H7 (cell line): ENCODE data around the gene INAVA. TPM values are rescaled to one million over a fixed set of nuclear protein-coding genes. Genes with fewer than 3 reads are reported as not detected.
A peak's percentile ranks its signal among the peaks of the same experiment; 100 is the strongest.

Experiments used
- DNase-seq: peaks from one replicate; pipeline ENCODE4 v3.0.0; 2012
- H3K27me3 ChIP-seq: 2 replicates; pipeline ENCODE4 v1.6.0; 2011; ENCODE audit warnings: mild to moderate bottlenecking, low read length; ENCODE audit not compliant: control insufficient read depth, insufficient read depth
- H3K36me3 ChIP-seq: replicated peaks from 2 replicates; pipeline ENCODE4 v1.5.1; 2011; ENCODE audit warnings: low read length; ENCODE audit not compliant: control insufficient read depth, insufficient read depth
- H3K4me3 ChIP-seq: 2 replicates; pipeline ENCODE4 v1.5.1; 2011; ENCODE audit warnings: low read depth, mild to moderate bottlenecking, control low read depth, low read length, moderate library complexity; ENCODE audit not compliant: insufficient read depth
- total RNA-seq: library from RNA; depleted of rRNA; stranded (reverse); fragments of >200 nt; shearing (Covaris generic); gene quantifications from 2 replicates; pipeline ENCODE4 v1.2.3, GENCODE V29; 2014

The INAVA gene
- total RNA-seq, 1 experiment from 2014 or later = 53.8 TPM

DNA sequence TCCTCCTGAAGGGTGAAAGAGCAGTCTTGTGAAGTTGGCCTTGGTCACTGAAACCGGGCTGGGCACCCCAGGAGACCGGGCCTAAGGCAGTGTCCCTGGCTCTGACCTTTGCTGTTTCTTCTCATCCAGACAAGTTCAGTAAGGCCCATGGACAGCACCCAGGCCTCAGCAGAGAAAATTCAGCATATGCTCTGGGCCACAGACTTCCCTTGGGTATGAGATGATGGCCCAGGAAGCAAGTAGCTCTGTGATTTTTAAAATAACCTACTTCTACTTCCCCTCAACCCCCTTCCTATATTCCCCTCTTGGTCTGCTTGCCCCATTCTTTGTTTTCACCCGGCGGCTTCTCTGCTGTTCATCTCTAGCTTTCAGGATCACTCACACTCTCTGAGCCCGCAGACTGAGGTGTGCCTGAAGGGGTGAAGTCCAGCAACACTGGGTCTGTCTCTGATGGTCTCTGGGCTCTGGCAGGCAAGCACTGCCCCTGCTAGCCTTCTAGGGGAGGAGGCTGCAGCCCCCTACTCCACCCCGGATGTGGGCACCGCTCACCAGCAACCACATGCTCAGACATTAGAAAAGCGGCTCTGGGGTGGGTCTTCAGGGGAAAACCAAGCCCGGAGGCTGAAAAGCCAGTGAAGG, 24.8 kb upstream of the INAVA start:
- H3K36me3 ChIP-seq = no peaks in the 10 kb centered on the region
- no peaks in the 10 kb centered on the region for H3K27me3 ChIP-seq
- H3K4me3 ChIP-seq = no peak overlapping the region
- DNase-seq = no peak

DNA sequence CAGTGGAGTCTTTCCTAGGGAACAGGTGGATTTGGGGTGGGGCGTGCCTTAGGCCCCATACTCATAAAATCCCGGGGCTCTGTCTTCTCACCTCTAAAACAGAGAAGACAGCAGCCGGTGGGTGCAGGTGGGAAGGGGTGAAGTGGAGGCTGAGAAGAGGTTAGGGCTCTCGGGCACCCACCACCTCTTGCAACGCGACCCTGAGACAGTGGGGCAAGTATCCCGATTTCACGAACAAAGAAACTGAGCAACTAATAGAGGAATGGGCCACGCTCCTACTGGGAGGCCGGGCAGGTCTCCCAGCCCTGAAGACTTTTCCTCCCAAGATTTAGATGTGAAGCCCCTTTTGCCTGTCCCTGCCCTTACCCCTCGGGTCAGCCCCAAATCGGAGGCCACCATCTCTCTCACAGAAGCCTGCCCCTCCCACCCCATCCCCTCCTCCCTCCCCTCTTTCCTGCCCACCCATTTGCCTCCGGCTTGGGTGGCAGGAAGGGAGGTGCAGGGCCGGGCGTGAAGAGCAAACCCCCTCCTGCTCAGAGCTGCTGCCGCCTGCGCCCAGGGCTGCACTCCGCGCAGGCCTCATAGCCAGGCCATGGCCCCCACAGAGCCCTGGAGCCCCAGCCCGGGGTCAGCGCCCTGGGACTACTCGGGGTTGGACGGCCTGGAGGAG, 22.1 kb upstream of the INAVA start, which contains the start of gene GPR25:
GPR25 (plus strand) TSS at position 536 of the 670 bp plus-strand sequence; CDS start at position 593, 57 bp downstream.
- peak; percentile 29 for DNase-seq
- no peaks in the 10 kb centered on the region for H3K36me3 ChIP-seq
- H3K27me3 ChIP-seq = no peaks in the 10 kb centered on the region
- no peak within 1 kb of the TSS for H3K4me3 ChIP-seq

DNA sequence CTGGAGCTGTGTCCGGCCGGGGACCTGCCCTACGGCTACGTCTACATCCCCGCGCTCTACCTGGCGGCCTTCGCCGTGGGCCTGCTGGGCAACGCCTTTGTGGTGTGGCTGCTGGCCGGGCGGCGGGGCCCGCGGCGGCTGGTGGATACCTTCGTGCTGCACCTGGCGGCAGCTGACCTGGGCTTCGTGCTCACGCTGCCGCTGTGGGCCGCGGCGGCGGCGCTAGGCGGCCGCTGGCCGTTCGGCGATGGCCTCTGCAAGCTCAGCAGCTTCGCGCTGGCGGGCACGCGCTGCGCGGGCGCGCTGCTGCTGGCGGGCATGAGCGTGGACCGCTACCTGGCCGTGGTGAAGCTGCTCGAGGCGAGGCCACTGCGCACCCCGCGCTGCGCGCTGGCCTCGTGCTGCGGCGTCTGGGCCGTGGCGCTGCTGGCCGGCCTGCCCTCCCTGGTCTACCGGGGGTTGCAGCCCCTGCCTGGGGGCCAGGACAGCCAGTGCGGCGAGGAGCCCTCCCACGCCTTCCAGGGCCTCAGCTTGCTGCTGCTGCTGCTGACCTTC, 21.5 kb upstream of the INAVA start:
- peak; percentile 45 for DNase-seq
- H3K4me3 ChIP-seq = no peak overlapping the region

DNA sequence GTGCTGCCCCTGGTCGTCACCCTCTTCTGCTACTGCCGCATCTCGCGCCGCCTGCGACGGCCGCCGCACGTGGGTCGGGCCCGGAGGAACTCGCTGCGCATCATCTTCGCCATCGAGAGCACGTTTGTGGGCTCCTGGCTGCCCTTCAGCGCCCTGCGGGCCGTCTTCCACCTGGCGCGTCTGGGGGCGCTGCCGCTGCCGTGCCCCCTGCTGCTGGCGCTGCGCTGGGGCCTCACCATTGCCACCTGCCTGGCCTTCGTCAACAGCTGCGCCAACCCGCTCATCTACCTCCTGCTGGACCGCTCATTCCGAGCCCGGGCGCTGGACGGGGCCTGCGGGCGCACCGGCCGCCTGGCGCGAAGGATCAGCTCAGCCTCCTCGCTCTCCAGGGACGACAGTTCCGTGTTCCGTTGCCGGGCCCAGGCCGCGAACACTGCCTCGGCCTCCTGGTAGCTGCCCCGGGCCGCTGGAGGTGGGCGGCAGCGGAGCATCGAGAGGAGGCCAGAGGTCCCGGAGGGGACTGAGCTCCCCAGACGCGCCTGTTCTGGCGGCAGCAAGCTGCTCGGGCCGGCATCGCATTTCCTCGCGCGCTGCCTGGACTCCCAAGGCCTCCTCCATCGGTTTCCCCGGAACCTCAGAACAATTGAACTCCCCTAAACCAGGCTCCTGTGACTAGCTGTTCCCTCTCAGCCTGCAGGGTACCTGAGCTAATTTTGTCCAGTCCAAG, 20.9 kb upstream of the INAVA start:
- no peaks in the 10 kb centered on the region for H3K27me3 ChIP-seq
- H3K36me3 ChIP-seq = no peaks in the 10 kb centered on the region
- no peak overlapping the region for H3K4me3 ChIP-seq
- peak; percentile 54 for DNase-seq

More for the DNA sequence above, 21.5 kb upstream of the INAVA start:
- Histone ChIP-seq H3K36me3 (no peaks in the 10 kb centered on the region), H3K27me3 (no peaks in the 10 kb centered on the region)

DNA sequence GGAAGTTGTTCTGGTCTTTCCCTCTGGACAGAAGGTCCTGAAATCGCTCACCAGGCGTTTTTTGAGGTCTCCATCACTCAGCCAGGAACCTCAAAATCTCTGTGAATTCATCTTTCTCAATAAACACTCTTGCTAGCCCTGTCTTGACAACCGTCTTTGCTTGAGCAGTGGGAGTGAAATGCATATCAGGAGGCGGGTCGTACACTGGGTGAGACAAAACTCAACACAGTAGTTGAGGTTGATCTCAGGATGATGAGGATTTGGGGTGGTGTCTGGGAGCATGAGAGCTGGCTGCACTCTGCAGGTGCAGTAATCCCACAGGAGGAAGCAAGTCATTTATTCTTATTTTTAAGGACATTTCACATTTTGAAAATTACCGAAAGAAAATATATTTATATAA, 20.0 kb upstream of the INAVA start:
- H3K36me3 ChIP-seq = no peaks in the 10 kb centered on the region
- H3K27me3 ChIP-seq = no peaks in the 10 kb centered on the region
- no peak for DNase-seq
- H3K4me3 ChIP-seq = no peak overlapping the region

DNA sequence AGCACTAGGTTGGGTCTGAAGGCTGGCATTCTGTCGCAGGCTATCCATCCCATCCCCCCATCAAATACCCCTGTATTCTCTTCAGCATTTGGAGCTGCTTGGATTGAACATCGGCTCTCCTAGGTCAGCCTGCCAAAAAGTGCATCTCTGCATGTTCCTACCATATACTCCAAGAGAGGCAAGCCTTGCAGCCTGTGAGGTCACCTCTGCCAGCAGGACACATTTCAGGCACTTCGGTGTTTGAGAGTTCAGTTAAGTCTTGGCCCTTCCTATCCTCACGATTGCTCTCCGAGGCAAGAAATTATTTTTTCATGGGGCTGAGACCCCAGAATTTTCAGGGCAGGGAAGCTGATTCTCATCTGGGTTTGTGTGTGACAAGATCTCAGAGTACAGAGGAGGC, 19.3 kb upstream of the INAVA start:
- H3K4me3 ChIP-seq = no peak overlapping the region
- no peak for DNase-seq
- no peaks in the 10 kb centered on the region for H3K27me3 ChIP-seq
- H3K36me3 ChIP-seq = no peaks in the 10 kb centered on the region

DNA sequence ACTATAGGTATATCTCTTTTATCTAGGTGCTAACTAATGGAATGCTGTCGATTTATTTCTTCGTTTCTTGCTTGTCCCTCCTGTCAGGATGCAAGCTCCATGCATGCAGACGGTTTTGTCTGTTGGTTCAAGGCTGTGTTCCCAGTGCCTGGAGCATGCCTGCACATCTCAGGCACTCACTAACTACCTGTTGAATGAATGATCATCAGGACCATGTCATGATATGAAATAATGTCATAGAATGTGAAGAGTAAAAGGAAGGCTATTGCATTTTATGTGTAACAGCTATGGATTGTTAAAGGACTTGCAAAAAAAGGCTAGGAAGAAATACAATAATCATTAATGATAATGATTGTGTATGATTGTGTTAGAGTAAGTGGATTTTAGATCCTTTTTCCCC, 17.7 kb upstream of the INAVA start:
- DNase-seq = no peak
- Histone ChIP-seq H3K4me3 (no peak overlapping the region), H3K27me3 (no peaks in the 10 kb centered on the region), H3K36me3 (no peaks in the 10 kb centered on the region)

DNA sequence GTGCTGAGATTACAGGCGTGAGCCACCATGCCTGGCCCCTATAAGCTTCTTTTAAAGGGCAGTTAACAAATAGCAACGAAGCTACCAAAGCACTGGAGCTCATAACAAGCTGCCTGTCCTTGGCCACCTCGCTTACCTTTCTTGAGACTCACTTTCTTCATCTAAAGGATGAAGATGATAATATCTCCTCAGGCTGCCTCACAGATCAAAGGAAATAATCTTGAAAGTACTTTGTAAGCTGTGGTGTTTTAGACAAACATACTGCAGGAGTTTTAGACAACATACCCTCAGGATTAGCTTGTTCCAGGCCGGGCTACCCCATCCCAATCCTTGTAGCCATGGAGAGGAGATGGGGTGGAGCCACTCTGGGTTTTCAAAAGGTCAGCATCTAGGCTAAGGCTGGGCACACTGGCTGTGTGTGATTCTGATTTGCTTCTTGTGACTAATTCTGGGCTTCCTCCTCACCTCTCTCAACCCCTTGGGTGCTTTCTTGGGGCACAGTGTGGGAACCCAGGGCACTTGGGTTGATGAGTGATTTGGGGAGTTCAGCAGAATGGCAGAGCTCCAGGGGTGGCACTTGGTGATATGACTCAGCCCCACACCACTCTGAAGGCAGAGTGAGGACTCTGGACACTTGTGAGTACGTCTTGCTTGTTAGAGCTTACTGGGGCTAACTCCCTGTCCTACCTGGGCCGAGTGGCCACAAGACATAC, 16.7 kb upstream of the INAVA start:
- Histone ChIP-seq H3K4me3 (no peak overlapping the region), H3K36me3 (no peaks in the 10 kb centered on the region), H3K27me3 (no peaks in the 10 kb centered on the region)
- no peak for DNase-seq

DNA sequence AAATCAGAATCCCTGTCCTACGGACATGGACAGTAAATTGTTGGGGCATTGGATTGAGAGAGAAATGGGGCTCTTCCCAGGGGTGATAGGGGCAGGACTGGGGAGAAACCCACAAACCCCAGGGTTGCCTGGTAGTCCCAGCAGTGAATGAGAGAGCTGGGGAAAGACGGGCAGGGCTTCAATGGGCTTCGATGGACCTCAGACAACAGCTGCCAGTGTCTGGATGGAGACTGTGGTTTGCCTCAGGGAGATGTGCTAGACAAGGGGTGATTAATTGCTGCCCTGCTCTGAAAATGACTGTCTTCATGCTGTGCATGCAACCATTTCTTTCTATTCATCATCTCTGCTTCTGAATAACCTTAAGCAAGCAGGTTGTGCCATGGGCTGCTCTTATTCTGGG, 14.5 kb upstream of the INAVA start:
- no peaks in the 10 kb centered on the region for H3K36me3 ChIP-seq
- H3K4me3 ChIP-seq = no peak overlapping the region
- DNase-seq = no peak
- no peaks in the 10 kb centered on the region for H3K27me3 ChIP-seq

DNA sequence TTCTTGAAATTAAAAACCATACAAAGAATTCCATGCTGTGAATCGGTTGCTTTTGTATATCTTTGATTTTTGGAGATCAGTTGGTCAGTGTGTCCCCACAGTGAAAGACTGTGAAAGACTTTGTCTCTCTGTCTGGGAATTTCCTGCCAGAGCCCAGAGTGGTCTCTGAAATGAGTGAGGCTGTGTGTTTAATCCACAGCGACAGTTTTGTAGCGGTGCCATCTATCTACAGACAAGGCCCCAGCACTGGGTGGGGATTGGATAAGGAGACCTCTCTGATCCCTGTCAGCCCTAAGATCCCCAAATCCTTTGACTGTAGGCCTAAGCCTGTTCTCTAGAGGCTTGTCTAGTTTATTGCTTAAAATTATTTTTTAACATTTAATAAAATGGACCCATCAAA, 11.6 kb upstream of the INAVA start:
- no peak overlapping the region for H3K4me3 ChIP-seq

DNA sequence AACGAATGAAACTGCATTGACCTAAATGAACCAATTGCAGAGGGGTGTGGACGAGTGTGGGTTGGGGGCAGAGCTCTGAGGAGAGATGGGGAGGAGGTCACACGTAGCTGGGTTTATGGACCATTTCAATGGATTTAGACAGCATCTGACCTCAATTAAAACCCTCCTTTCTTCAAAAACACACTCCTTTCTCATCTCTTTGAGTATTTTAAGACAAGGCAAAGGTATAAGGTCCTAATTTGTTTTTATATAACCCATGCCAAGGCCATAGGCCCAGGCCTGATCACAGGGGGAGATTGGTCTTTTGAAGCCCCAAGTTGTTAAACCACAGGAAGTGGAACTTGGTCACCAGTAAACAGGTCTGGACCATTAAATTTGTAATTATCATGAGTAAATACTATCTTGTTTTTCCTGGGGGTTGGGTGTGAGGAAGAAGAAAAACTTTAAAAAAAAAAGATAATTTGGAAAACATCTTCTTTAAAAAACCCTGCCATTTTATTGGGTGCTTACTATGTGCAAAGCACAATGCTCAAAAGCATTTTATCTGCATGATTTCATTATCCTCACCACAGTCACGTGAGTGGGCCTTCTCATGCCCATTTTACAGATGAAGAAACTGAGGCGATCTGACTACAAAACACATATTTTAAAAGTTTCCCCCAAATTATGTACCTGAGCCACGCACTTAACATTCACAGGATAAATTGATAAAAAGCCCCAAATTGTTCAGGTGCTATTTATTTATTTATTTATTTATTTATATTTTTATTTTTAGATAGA, 8.9 kb upstream of the INAVA start:
- 0 out of 2 replicates have a peak, but pooled peaks cover 1% of the 10 kb centered on the region for H3K27me3 ChIP-seq
- no peak overlapping the region for H3K4me3 ChIP-seq
- no peak for DNase-seq
- no peaks in the 10 kb centered on the region for H3K36me3 ChIP-seq

More for the DNA sequence above, 11.6 kb upstream of the INAVA start:
- Histone ChIP-seq H3K27me3 (no peaks in the 10 kb centered on the region), H3K36me3 (no peaks in the 10 kb centered on the region)
- no peak for DNase-seq

DNA sequence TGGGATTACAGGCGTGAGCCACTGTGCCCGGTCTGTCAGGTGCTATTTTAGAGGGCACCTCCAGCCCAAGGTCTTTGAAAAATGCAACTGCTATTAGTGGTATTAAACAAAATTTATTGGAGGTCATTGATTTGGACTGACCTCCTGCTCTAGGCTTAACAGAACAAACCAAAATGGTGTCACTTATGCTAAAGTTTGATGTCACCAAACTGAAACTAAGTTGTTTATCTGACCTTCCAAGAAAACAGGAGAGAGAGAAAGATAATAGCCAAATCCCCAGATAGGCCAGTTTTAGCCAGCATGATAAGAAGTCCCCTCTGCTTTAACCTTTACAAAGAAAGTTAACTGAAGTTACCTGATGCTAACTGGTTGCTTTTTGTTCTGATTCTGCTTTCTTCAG, 8.1 kb upstream of the INAVA start:
- DNase-seq = no peak
- 0 out of 2 replicates have a peak, but pooled peaks cover 1% of the 10 kb centered on the region for H3K27me3 ChIP-seq

DNA sequence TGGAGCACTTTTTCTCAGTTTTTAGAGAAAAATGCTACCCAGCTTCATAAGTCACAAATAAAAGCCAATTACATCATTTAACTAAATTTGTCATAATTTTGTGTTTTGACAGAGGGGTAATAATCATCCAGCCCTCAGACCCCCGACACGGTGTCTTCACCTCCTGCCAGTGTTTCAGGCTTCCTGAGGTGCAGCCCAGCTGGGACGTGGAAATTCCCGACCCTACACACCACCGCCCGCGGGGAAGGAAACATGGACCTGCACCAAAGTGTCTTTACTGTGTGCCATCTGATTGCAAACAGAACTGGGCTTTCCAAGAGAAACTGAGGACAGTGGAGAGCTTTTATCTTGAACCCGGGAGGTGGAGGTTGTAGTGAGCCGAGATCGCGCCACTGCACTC, 7.7 kb upstream of the INAVA start:
- no peaks in the 10 kb centered on the region for H3K36me3 ChIP-seq
- 0 out of 2 replicates have a peak, but pooled peaks cover 1% of the 10 kb centered on the region for H3K27me3 ChIP-seq
- no peak for DNase-seq
- H3K4me3 ChIP-seq = no peak overlapping the region

More for the DNA sequence above, 8.1 kb upstream of the INAVA start:
- no peaks in the 10 kb centered on the region for H3K36me3 ChIP-seq
- H3K4me3 ChIP-seq = no peak overlapping the region
